HepG2 (cell line): ENCODE measurements around the gene SLC4A2. TPM values are rescaled to one million over a fixed set of nuclear protein-coding genes. Genes with fewer than 3 reads are reported as not detected.

Experiments
- ATAC-seq: fragments of 200-7000 bp; cut with Tn5 transposase; 3 replicates; pipeline ENCODE4 v1.9.1; 2020; ENCODE audit warnings: mild to moderate bottlenecking, moderate library complexity
- BruUV-seq: library from RNA; stranded (reverse); fragments of 400-500 nt; replicated peaks from 2 replicates; lab custom pipeline; 2021; lab: Mats Ljungman, UMichigan
- CTCF ChIA-PET: fragments of 300-600 bp; formaldehyde crosslinking; extraction: SDS; loops from one replicate; lab custom pipeline; 2021; ENCODE audit warnings: low total read pairs, inconsistent platforms, low intra/inter-chr PET ratio; lab: Yijun Ruan, JAX
- POLR2A ChIA-PET: fragments of 350-600 bp; sonication (Branson Sonifier 250); formaldehyde crosslinking; loops from one replicate; lab custom pipeline; 2020; ENCODE audit warnings: antibody characterized with exemption, inconsistent platforms; lab: Yijun Ruan, JAX
- DNase-seq: peaks from one replicate; pipeline ENCODE4 v3.0.0-alpha.2; 2015; ENCODE audit warnings: low spot score
- FAIRE-seq: peaks from 3 replicates; lab custom pipeline; 2011; peaks lifted over from hg19 to GRCh38; lab: Jason Lieb, UNC
- H2AFZ ChIP-seq: one replicate; pipeline ENCODE4 v1.6.1; 2011; ENCODE audit warnings: low read length, inconsistent platforms
- H3K27ac ChIP-seq: fragments of 300-600 bp; 3 replicates; pipeline ENCODE4 v1.8.0; 2011; ENCODE audit warnings: mixed run types, mild to moderate bottlenecking, mixed read lengths, low read length, inconsistent platforms; ENCODE audit not compliant: insufficient read depth; ENCODE audit errors: extremely low read length
- H3K27me3 ChIP-seq, 2 experiments: fragments of 200-600 bp in 1 of 2; 2 replicates in 1 of 2; 3 replicates in 1 of 2; pipeline versions ENCODE4 v1.6.0 to v1.8.0; 2011; ENCODE audit warnings: low read length in 2 of 2, mild to moderate bottlenecking in 2 of 2, moderate library complexity in 2 of 2, inconsistent platforms in 1 of 2; ENCODE audit not compliant: insufficient read depth in 2 of 2, control insufficient read depth in 1 of 2
- H3K36me3 ChIP-seq, 2 experiments: fragments of 200-600 bp in 1 of 2; replicated peaks in 1 of 2; 2 replicates in 1 of 2; 3 replicates in 1 of 2; pipeline versions ENCODE4 v1.5.1 to v1.8.0; 2011; ENCODE audit warnings: low read length in 2 of 2, inconsistent platforms in 1 of 2; ENCODE audit not compliant: insufficient read depth in 2 of 2, control insufficient read depth in 1 of 2
- H3K4me1 ChIP-seq: 2 replicates; pipeline ENCODE4 v1.5.1; 2012; ENCODE audit warnings: low read length, inconsistent platforms; ENCODE audit not compliant: insufficient read depth
- H3K4me2 ChIP-seq: 2 replicates; pipeline ENCODE4 v1.6.0; 2011; ENCODE audit warnings: low read depth, low read length, inconsistent platforms
- H3K4me3 ChIP-seq, 3 experiments: fragments of 200-600 bp in 1 of 3; sonication (generic), shearing (Covaris generic) in 1 of 3; replicated peaks in 1 of 3; 2 replicates each; pipeline ENCODE4 v1.5.1; 2011 to 2016; ENCODE audit warnings: low read length in 3 of 3, inconsistent platforms in 2 of 3, low read depth in 2 of 3, mild to moderate bottlenecking in 2 of 3, control low read depth in 1 of 3, mixed read lengths in 1 of 3; ENCODE audit not compliant: insufficient read depth in 1 of 3
- H3K79me2 ChIP-seq: one replicate; pipeline ENCODE4 v1.6.1; 2011; ENCODE audit warnings: low read length, inconsistent platforms; ENCODE audit not compliant: insufficient read depth
- H3K9ac ChIP-seq: 2 replicates; pipeline ENCODE4 v1.6.0; 2011; ENCODE audit warnings: mild to moderate bottlenecking, low read depth, low read length, inconsistent platforms; ENCODE audit not compliant: insufficient read depth
- H3K9me3 ChIP-seq: 2 replicates; pipeline ENCODE4 v1.5.1; 2012; ENCODE audit warnings: mild to moderate bottlenecking, low read length
- H4K20me1 ChIP-seq: 2 replicates; pipeline ENCODE4 v1.6.0; 2011; ENCODE audit warnings: inconsistent platforms, mild to moderate bottlenecking, low read length, moderate library complexity; ENCODE audit not compliant: insufficient read depth
- ATF7-NPFF ChIP-seq: sonication (generic); formaldehyde crosslinking; IDR thresholded peaks from 2 replicates; pipeline ENCODE4 v1.8.1; 2023; ENCODE audit warnings: mild to moderate bottlenecking, low read depth, missing genetic modification reagents, moderate library complexity
- MTA1 ChIP-seq: sonication (generic); formaldehyde crosslinking; IDR thresholded peaks from 2 replicates; pipeline ENCODE4 v1.4.0; 2020; ENCODE audit warnings: missing genetic modification reagents, mild to moderate bottlenecking, borderline replicate concordance
- ZNF460 ChIP-seq: sonication (generic); formaldehyde crosslinking; IDR thresholded peaks from 2 replicates; pipeline ENCODE4 v1.5.1; 2020; ENCODE audit warnings: missing genetic modification reagents, mild to moderate bottlenecking, borderline replicate concordance
- ZNF562 ChIP-seq: sonication (generic); formaldehyde crosslinking; IDR thresholded peaks from 2 replicates; pipeline ENCODE4 v1.8.0; 2022; ENCODE audit warnings: missing genetic modification reagents, borderline replicate concordance
- ZNF607 ChIP-seq: sonication (generic); formaldehyde crosslinking; IDR thresholded peaks from 2 replicates; pipeline ENCODE4 v1.5.1; 2020; ENCODE audit warnings: missing genetic modification reagents, mild to moderate bottlenecking, borderline replicate concordance
- ZNF883 ChIP-seq: sonication (generic); formaldehyde crosslinking; IDR thresholded peaks from 2 replicates; pipeline ENCODE4 v1.5.1; 2020; ENCODE audit warnings: mild to moderate bottlenecking, missing genetic modification reagents; ENCODE audit errors: not compliant biosample characterization
- WGBS: methylation state at CpG from one replicate; pipeline ENCODE4 v1.1.6; 2017; ENCODE audit warnings: low lambda C conversion rate; 5-methylcytosine and 5-hydroxymethylcytosine counted together
- in situ Hi-C: cut with HindIII; loops from 2 replicates; pipeline ENCODE4 v1.10.0; 2017; ENCODE audit warnings: low pct_unique_long_range_greater_than_20kb; ENCODE audit not compliant: extremely low pct_ligation_motif_present
- intact Hi-C: fragments of 100-400 bp; cut with micrococcal nuclease; formaldehyde crosslinking; loops from one replicate; pipeline ENCODE4 v1.10.0; 2022; ENCODE audit not compliant: unreplicated experiment
- polyA plus RNA-seq, 8 experiments: library from polyadenylated mRNA; depleted of rRNA in 3 of 8; stranded (reverse) in 7 of 8; unstranded in 1 of 8; fragments of >200 nt; fragmentation: Illumina TruSeq in 4 of 8; extraction: Trizol in 4 of 8; gene quantifications; 2 replicates each; pipeline versions ENCODE4 v1.2.1 to v1.2.3, GENCODE V29; 2011 to 2016; ENCODE audit warnings: low read depth in 4 of 8, missing spikeins in 1 of 8, mixed read lengths in 1 of 8; ENCODE audit not compliant: insufficient read depth in 1 of 8
- total RNA-seq, 5 experiments: library from RNA; depleted of rRNA; stranded (reverse); fragments of >200 nt; fragmentation: Illumina TruSeq; extraction: Trizol; gene quantifications; 2 replicates each; pipeline ENCODE4 v1.2.3, GENCODE V29; 2016; ENCODE audit warnings: low read depth in 1 of 5
- TF ChIP-seq, protein P1 (sequence below): sonication (generic); formaldehyde crosslinking; IDR thresholded peaks from 2 replicates; pipeline ENCODE4 v1.4.0; 2020; ENCODE audit warnings: mild to moderate bottlenecking, missing genetic modification reagents
- TF ChIP-seq, protein P2 (sequence below): sonication (generic); formaldehyde crosslinking; IDR thresholded peaks from 2 replicates; pipeline ENCODE4 v1.4.0; 2020; ENCODE audit warnings: mild to moderate bottlenecking, missing genetic modification reagents
- TF ChIP-seq, protein P3 (sequence below): sonication (generic); formaldehyde crosslinking; IDR thresholded peaks from 2 replicates; pipeline ENCODE4 v1.8.0; 2022; ENCODE audit warnings: missing genetic modification reagents, mild to moderate bottlenecking, inconsistent platforms, borderline replicate concordance
- TF ChIP-seq, protein P4 (sequence below): sonication (generic); formaldehyde crosslinking; IDR thresholded peaks from 2 replicates; pipeline ENCODE4 v1.5.0; 2020; ENCODE audit warnings: missing genetic modification reagents, mild to moderate bottlenecking, borderline replicate concordance
- TF ChIP-seq, protein P5 (sequence below): sonication (generic); formaldehyde crosslinking; IDR thresholded peaks from 2 replicates; pipeline ENCODE4 v1.4.0; 2020; ENCODE audit warnings: mild to moderate bottlenecking, missing genetic modification reagents

Gene SLC4A2
- total and polyA plus RNA-seq, 2 of the 13 experiments (the other 11 are each of a cell fraction or from before 2014, with no cell fraction given) = 51.9 to 73.4 TPM

DNA sequence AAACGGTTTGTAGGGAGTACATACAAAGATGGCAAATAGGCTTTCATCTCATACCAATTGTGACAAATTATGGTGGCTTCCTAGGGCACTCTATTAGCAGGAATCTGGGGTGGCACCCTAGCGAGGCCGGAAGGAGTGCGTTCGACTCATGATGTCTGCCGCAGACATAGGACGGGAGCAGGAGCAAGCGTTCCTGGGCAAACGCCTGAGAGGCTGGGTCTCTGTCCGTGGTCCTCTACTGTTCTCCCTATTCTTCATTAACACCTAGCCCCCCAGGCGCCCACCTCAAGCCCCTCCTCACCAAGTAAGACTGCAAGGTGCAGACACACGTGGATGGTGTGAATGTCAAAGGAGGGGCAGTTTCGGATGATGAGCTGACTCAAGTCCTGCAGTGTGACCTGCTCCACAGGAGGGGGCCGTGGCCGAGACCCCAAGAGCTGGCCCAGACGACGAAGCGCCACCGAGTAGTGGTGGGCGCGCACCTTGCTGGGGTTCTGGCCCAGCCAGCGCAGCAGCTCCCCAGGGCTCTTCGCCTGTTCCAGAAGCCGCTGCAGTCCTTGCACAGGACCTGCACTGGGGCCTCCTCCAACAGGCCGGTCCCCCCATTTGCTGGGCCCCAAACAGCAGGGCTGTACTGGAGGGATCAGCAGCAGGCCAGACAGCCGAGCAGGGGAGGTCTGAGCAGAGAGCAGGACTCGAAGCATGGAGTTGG is 20.0 kb downstream of the SLC4A2 start:
- H3K27ac ChIP-seq = peak overlapping the region; percentile 85
- DNase-seq (no peak), FAIRE-seq (no peak), ATAC-seq (no peak)
- intact Hi-C loops = no loop called here
- H3K9me3 ChIP-seq = no peaks in the 10 kb centered on the region
- peak overlapping the region; percentile 99 for H3K4me2 ChIP-seq
- peak overlapping the region; percentile 85 to 96 (median 88) for H3K4me3 ChIP-seq
- ChIA-PET POLR2A (interaction anchor here (5.4 kb wide), 1 partner anchor 17 kb away, joined by 60 read pairs; no protein-coding TSS in a partner anchor), CTCF (interaction anchor here (1.1 kb wide), 1 partner anchor 52 kb away, joined by 3 read pairs; no protein-coding TSS in a partner anchor)
- H3K79me2 ChIP-seq = peaks cover 33% of the 10 kb centered on the region
- peaks cover 7 to 19% of the 10 kb centered on the region in 2 experiments for H3K36me3 ChIP-seq
- H3K27me3 ChIP-seq = no peaks in the 10 kb centered on the region; a peak in 1 of 5 replicates
- H3K9ac ChIP-seq = peak overlapping the region; percentile 100
- no TSS peak for BruUV-seq
- 83% methylated on average over 18 of the region's 27 CpGs for WGBS
- H2AFZ ChIP-seq = no peak overlapping the region
- H3K4me1 ChIP-seq = peaks cover 33% of the 10 kb centered on the region
- in situ Hi-C loops = no loop called here
- no peaks in the 10 kb centered on the region for H4K20me1 ChIP-seq
- TF ChIP-seq, protein P1, sequence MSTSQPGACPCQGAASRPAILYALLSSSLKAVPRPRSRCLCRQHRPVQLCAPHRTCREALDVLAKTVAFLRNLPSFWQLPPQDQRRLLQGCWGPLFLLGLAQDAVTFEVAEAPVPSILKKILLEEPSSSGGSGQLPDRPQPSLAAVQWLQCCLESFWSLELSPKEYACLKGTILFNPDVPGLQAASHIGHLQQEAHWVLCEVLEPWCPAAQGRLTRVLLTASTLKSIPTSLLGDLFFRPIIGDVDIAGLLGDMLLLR = 0 out of 2 replicates have a peak, but pooled peaks have one; percentile 33
- TF ChIP-seq ZNF883 (CRISPR knock-in tag) (no peak), ZNF607 (CRISPR knock-in tag) (no peak), ZNF562 (no peak), MTA1 (CRISPR knock-in tag) (no peak), ZNF460 (no peak), ATF7-NPFF (0 out of 2 replicates have a peak, but pooled peaks have one; percentile 3)
- TF ChIP-seq, protein P2, sequence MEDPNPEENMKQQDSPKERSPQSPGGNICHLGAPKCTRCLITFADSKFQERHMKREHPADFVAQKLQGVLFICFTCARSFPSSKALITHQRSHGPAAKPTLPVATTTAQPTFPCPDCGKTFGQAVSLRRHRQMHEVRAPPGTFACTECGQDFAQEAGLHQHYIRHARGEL (CRISPR knock-in tag) = 0 out of 2 replicates have a peak, but pooled peaks have one; percentile 24
- TF ChIP-seq, protein P3, sequence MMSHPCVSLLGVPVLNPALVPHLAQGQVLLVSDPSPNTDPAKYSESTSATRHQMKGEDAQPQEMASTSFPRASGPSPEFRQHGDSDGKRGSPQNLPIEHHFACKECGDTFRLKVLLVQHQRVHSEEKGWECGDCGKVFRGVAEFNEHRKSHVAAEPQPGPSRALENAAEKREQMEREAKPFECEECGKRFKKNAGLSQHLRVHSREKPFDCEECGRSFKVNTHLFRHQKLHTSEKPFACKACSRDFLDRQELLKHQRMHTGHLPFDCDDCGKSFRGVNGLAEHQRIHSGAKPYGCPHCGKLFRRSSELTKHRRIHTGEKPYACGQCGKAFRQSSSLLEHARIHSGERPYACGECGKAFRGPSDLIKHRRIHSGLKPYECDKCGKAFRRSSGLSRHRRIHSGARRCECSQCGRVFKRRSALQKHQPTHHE (CRISPR knock-in tag) = no peak
- TF ChIP-seq, protein P4, sequence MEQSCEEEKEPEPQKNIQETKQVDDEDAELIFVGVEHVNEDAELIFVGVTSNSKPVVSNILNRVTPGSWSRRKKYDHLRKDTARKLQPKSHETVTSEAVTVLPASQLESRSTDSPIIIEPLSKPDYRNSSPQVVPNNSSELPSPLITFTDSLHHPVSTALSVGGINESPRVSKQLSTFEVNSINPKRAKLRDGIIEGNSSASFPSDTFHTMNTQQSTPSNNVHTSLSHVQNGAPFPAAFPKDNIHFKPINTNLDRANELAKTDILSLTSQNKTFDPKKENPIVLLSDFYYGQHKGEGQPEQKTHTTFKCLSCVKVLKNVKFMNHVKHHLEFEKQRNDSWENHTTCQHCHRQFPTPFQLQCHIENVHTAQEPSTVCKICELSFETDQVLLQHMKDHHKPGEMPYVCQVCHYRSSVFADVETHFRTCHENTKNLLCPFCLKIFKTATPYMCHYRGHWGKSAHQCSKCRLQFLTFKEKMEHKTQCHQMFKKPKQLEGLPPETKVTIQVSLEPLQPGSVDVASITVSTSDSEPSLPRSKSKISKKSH (CRISPR knock-in tag) = peak; percentile 14; the same call in 1 of the 2 replicates
- TF ChIP-seq, protein P5, sequence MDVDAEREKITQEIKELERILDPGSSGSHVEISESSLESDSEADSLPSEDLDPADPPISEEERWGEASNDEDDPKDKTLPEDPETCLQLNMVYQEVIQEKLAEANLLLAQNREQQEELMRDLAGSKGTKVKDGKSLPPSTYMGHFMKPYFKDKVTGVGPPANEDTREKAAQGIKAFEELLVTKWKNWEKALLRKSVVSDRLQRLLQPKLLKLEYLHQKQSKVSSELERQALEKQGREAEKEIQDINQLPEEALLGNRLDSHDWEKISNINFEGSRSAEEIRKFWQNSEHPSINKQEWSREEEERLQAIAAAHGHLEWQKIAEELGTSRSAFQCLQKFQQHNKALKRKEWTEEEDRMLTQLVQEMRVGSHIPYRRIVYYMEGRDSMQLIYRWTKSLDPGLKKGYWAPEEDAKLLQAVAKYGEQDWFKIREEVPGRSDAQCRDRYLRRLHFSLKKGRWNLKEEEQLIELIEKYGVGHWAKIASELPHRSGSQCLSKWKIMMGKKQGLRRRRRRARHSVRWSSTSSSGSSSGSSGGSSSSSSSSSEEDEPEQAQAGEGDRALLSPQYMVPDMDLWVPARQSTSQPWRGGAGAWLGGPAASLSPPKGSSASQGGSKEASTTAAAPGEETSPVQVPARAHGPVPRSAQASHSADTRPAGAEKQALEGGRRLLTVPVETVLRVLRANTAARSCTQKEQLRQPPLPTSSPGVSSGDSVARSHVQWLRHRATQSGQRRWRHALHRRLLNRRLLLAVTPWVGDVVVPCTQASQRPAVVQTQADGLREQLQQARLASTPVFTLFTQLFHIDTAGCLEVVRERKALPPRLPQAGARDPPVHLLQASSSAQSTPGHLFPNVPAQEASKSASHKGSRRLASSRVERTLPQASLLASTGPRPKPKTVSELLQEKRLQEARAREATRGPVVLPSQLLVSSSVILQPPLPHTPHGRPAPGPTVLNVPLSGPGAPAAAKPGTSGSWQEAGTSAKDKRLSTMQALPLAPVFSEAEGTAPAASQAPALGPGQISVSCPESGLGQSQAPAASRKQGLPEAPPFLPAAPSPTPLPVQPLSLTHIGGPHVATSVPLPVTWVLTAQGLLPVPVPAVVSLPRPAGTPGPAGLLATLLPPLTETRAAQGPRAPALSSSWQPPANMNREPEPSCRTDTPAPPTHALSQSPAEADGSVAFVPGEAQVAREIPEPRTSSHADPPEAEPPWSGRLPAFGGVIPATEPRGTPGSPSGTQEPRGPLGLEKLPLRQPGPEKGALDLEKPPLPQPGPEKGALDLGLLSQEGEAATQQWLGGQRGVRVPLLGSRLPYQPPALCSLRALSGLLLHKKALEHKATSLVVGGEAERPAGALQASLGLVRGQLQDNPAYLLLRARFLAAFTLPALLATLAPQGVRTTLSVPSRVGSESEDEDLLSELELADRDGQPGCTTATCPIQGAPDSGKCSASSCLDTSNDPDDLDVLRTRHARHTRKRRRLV (CRISPR knock-in tag) = 0 out of 2 replicates have a peak, but pooled peaks have one; percentile 64
